ENCODE measurements around the gene GPR180.

GPR180 gene

DNA sequence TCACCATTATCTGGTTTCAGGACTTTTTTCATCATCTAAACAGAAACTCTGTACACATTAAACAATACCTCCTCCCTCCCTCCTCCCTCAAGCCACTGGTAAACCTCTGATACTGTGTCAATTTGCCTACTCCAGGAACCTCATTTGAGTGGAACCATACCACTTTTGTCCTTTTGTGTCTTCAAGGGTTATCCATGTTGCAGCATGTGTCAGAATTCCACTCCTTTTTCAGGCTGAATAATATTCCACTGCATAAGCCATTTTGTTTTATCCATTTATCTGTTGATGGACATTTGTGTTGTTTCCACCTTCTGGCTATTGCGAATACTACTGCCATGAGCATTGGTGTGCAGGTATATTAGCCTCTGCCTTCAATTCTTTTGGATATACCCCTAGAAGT is 33.2 kb upstream of the GPR180 start:
- peaks cover 35% of the 10 kb centered on the region for H3K36me3 ChIP-seq (ENCODE audit: control insufficient read depth, insufficient read depth, low read length, severe bottlenecking)
- DNase-seq (ENCODE audit: low read depth): no peak
- no peaks in the 10 kb centered on the region for H3K4me1 ChIP-seq (ENCODE audit: control insufficient read depth, insufficient read depth, low read length)
- no peak overlapping the region for H3K4me3 ChIP-seq (ENCODE audit: low read length)
- no peaks in the 10 kb centered on the region for H3K9me3 ChIP-seq (ENCODE audit: control insufficient read depth, low read length)
- no peaks in the 10 kb centered on the region for H3K27me3 ChIP-seq (replicated peaks; ENCODE audit: control insufficient read depth, insufficient read depth, low read length)
- H3K9ac ChIP-seq (ENCODE audit: low read length): no peak overlapping the region

DNA sequence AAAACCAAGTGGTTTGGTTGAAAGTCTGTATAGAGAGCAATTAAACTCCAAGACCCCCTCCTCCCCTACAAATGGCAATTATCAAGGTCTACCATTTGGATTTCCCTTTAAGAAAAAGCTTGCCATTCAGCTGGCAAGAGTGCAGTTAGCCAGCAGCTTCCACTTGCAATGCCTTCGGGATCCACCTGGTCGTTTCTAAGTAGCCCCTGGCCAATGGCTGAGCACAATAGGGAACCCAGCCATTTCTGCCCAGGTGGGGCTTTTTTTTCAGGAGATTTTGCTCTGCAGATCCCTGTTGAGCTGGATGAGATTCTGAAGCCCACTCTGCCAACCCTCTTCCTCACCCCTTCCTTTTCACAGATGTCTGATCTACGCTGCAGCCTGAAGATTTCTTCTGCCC is 32.0 kb upstream of the GPR180 start:
- DNase-seq (ENCODE audit: low read depth): no peak
- no peaks in the 10 kb centered on the region for H3K9me3 ChIP-seq (ENCODE audit: control insufficient read depth, low read length)
- H3K9ac ChIP-seq (ENCODE audit: low read length): no peak overlapping the region
- H3K4me1 ChIP-seq (ENCODE audit: control insufficient read depth, insufficient read depth, low read length): no peaks in the 10 kb centered on the region
- H3K4me3 ChIP-seq (ENCODE audit: low read length): no peak overlapping the region
- no peaks in the 10 kb centered on the region for H3K27me3 ChIP-seq (replicated peaks; ENCODE audit: control insufficient read depth, insufficient read depth, low read length)
- H3K36me3 ChIP-seq (ENCODE audit: control insufficient read depth, insufficient read depth, low read length, severe bottlenecking): peaks cover 46% of the 10 kb centered on the region

DNA sequence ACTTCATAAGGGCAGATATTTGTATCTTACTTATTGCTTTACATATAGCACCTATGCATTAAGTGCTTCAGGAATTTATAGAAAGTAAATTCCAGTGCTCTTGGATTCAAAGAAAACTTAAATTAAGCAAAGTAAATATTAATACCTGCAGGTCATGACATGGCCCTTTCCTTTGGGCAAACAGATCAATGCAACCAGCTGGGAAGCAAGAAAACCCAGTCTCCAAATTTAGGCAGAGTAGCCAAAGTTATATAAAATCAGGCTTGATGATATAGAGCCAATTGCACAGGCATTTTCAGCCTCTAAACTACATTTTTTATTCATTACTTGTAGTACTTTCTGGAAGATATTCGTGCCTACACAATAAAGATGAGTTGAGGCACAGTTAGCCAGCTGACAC is 22.6 kb upstream of the GPR180 start:
- DNase-seq (ENCODE audit: low read depth): no peak

GRCh38 chr13:94583926-94584325 is 17.7 kb upstream of the GPR180 start:
- DNase-seq (ENCODE audit: low read depth): no peak
- Histone ChIP-seq H3K4me3 (ENCODE audit: low read length) (no peak overlapping the region), H3K9ac (ENCODE audit: low read length) (peak overlapping the region; percentile 13), H3K4me1 (ENCODE audit: control insufficient read depth, insufficient read depth, low read length) (peaks cover 13% of the 10 kb centered on the region), H3K9me3 (ENCODE audit: control insufficient read depth, low read length) (no peaks in the 10 kb centered on the region), H3K36me3 (ENCODE audit: control insufficient read depth, insufficient read depth, low read length, severe bottlenecking) (peaks cover 72% of the 10 kb centered on the region), H3K27me3 (replicated peaks; ENCODE audit: control insufficient read depth, insufficient read depth, low read length) (no peaks in the 10 kb centered on the region)

More for the DNA sequence above, 22.6 kb upstream of the GPR180 start:
- peaks cover 7% of the 10 kb centered on the region for H3K4me1 ChIP-seq (ENCODE audit: control insufficient read depth, insufficient read depth, low read length)
- peaks cover 94% of the 10 kb centered on the region for H3K36me3 ChIP-seq (ENCODE audit: control insufficient read depth, insufficient read depth, low read length, severe bottlenecking)
- no peak overlapping the region for H3K4me3 ChIP-seq (ENCODE audit: low read length)
- no peaks in the 10 kb centered on the region for H3K27me3 ChIP-seq (replicated peaks; ENCODE audit: control insufficient read depth, insufficient read depth, low read length)
- H3K9ac ChIP-seq (ENCODE audit: low read length): no peak overlapping the region
- no peaks in the 10 kb centered on the region for H3K9me3 ChIP-seq (ENCODE audit: control insufficient read depth, low read length)

GRCh38 chr13:94585543-94586101 is 16.0 kb upstream of the GPR180 start:
- Histone ChIP-seq H3K36me3 (ENCODE audit: control insufficient read depth, insufficient read depth, low read length, severe bottlenecking) (peaks cover 69% of the 10 kb centered on the region), H3K27me3 (replicated peaks; ENCODE audit: control insufficient read depth, insufficient read depth, low read length) (no peaks in the 10 kb centered on the region), H3K4me3 (ENCODE audit: low read length) (no peak overlapping the region), H3K9me3 (ENCODE audit: control insufficient read depth, low read length) (no peaks in the 10 kb centered on the region), H3K4me1 (ENCODE audit: control insufficient read depth, insufficient read depth, low read length) (peaks cover 13% of the 10 kb centered on the region), H3K9ac (ENCODE audit: low read length) (no peak overlapping the region)
- DNase-seq (ENCODE audit: low read depth): no peak

DNA sequence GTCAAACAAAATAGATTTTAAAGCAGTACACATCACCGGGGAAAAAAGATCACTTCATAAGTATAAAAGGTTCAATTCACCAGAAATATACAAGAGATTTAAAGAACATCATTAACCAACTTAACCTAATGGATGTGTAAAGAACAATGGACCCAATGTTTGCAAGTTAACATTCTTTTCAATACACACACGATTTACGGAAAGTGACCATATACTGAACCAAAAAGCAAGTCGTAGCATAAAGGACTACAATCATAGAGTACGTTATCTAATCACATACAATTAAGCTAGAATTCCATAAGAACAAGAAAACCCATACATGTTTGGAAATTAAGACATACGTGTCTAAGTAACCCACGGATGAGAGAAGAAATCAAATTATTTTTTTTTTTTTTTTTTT is 15.3 kb upstream of the GPR180 start:
- Histone ChIP-seq H3K9ac (ENCODE audit: low read length) (no peak overlapping the region), H3K9me3 (ENCODE audit: control insufficient read depth, low read length) (no peaks in the 10 kb centered on the region), H3K4me1 (ENCODE audit: control insufficient read depth, insufficient read depth, low read length) (peaks cover 13% of the 10 kb centered on the region), H3K27me3 (replicated peaks; ENCODE audit: control insufficient read depth, insufficient read depth, low read length) (no peaks in the 10 kb centered on the region), H3K4me3 (ENCODE audit: low read length) (no peak overlapping the region), H3K36me3 (ENCODE audit: control insufficient read depth, insufficient read depth, low read length, severe bottlenecking) (peaks cover 69% of the 10 kb centered on the region)
- DNase-seq (ENCODE audit: low read depth): no peak

GRCh38 chr13:94588541-94588940 is 13.1 kb upstream of the GPR180 start:
- DNase-seq (ENCODE audit: low read depth): no peak
- Histone ChIP-seq H3K9ac (ENCODE audit: low read length) (no peak overlapping the region), H3K4me3 (ENCODE audit: low read length) (no peak overlapping the region), H3K9me3 (ENCODE audit: control insufficient read depth, low read length) (no peaks in the 10 kb centered on the region), H3K27me3 (replicated peaks; ENCODE audit: control insufficient read depth, insufficient read depth, low read length) (no peaks in the 10 kb centered on the region), H3K36me3 (ENCODE audit: control insufficient read depth, insufficient read depth, low read length, severe bottlenecking) (peaks cover 60% of the 10 kb centered on the region), H3K4me1 (ENCODE audit: control insufficient read depth, insufficient read depth, low read length) (peaks cover 13% of the 10 kb centered on the region)

GRCh38 chr13:94590744-94591143 is 10.9 kb upstream of the GPR180 start:
- Histone ChIP-seq H3K9me3 (ENCODE audit: control insufficient read depth, low read length) (no peaks in the 10 kb centered on the region), H3K9ac (ENCODE audit: low read length) (no peak overlapping the region), H3K4me1 (ENCODE audit: control insufficient read depth, insufficient read depth, low read length) (peaks cover 22% of the 10 kb centered on the region), H3K36me3 (ENCODE audit: control insufficient read depth, insufficient read depth, low read length, severe bottlenecking) (peaks cover 52% of the 10 kb centered on the region), H3K4me3 (ENCODE audit: low read length) (no peak overlapping the region), H3K27me3 (replicated peaks; ENCODE audit: control insufficient read depth, insufficient read depth, low read length) (no peaks in the 10 kb centered on the region)
- DNase-seq (ENCODE audit: low read depth): no peak

DNA sequence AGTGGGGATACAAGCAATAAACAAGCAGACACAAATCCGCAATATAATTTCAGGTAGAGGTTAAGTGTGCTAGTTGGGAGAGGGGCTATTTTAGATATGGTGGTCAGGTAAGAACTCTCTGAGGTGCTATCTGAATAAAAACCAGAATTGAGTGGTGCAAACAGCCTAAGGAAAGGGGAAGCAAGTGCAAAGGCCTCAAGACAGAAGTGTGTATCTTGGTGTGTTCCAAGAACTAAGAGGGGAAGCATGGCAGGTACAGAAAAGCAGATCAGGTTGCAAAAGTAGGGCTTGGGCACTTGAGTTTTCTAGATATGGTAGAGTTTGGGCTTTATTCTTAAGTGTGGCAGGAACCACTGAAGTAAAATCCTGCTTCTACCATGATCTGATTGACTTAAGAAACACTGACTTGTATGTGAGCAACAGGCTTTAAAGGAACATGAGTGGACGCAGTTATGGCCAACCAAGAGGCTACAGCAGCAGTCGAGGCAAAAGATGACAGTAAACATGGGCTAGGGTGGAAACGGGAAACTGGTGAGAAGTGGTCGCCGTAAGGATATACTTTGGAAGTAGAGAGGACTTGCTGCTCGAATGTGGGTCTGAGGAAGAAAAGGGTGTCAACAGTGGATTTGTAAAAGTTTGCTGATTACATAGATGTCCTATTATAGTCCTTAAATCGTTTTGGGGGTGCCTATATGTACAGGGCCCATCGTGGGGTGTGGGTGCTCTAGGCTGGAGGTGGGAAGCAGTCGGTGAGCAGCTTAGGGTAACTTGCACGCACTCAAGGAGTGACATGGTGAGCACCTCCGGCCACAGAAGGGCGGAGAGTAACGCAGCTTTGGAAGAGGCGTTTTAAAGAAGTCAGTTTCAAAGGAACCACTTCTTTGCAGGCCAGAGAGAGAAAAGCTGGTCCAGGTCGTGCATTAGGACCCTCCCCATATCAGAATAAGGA is 6.4 kb upstream of the GPR180 start:
- Histone ChIP-seq H3K27me3 (replicated peaks; ENCODE audit: control insufficient read depth, insufficient read depth, low read length) (no peaks in the 10 kb centered on the region), H3K9ac (ENCODE audit: low read length) (peak overlapping the region; percentile 99), H3K4me3 (ENCODE audit: low read length) (peak overlapping the region; percentile 100), H3K36me3 (ENCODE audit: control insufficient read depth, insufficient read depth, low read length, severe bottlenecking) (peaks cover 24% of the 10 kb centered on the region), H3K9me3 (ENCODE audit: control insufficient read depth, low read length) (no peaks in the 10 kb centered on the region), H3K4me1 (ENCODE audit: control insufficient read depth, insufficient read depth, low read length) (peaks cover 22% of the 10 kb centered on the region)
- peak; percentile 57 for DNase-seq (ENCODE audit: low read depth)

- peaks cover 16% of the 10 kb centered on the region for H3K36me3 ChIP-seq (ENCODE audit: control insufficient read depth, insufficient read depth, low read length, severe bottlenecking)
- H3K4me3 ChIP-seq (ENCODE audit: low read length): peak within 1 kb of the TSS; percentile 100
- peaks cover 22% of the 10 kb centered on the region for H3K4me1 ChIP-seq (ENCODE audit: control insufficient read depth, insufficient read depth, low read length)
- no peaks in the 10 kb centered on the region for H3K27me3 ChIP-seq (replicated peaks; ENCODE audit: control insufficient read depth, insufficient read depth, low read length)
- H3K9me3 ChIP-seq (ENCODE audit: control insufficient read depth, low read length): no peaks in the 10 kb centered on the region
- DNase-seq (ENCODE audit: low read depth): peak; percentile 93
- peak within 1 kb of the TSS; percentile 99 for H3K9ac ChIP-seq (ENCODE audit: low read length)
Observed at GRCh38 chr13:94595950-94596574, 5.6 kb upstream of the GPR180 start, which contains the start of gene TGDS. Gene TGDS, minus strand, starts transcription at chr13:94596152. Its CDS starts 16 bp downstream, at chr13:94596136.

DNA sequence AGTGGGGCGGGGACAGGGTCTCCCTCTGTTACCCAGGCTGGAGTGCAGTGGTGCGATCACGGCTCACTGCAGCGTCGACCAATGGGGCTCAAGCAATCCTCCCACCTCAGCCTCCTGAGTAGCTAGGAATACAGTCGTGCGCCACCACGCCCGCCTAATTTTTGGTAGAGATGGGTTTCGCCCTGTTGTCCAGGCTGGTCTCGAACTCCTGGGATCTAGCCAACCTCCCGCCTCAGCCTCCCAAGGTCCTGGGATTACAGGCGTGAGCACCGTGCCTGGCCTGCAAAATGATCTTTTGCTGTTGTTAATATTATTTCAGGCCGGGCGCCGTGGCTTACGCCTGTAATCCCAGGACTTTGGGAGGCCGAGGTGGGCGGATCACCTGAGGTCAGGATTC is 5.1 kb upstream of the GPR180 start:
- Histone ChIP-seq H3K9me3 (ENCODE audit: control insufficient read depth, low read length) (no peaks in the 10 kb centered on the region), H3K36me3 (ENCODE audit: control insufficient read depth, insufficient read depth, low read length, severe bottlenecking) (peaks cover 11% of the 10 kb centered on the region), H3K4me3 (ENCODE audit: low read length) (peak overlapping the region; percentile 100), H3K27me3 (replicated peaks; ENCODE audit: control insufficient read depth, insufficient read depth, low read length) (no peaks in the 10 kb centered on the region), H3K4me1 (ENCODE audit: control insufficient read depth, insufficient read depth, low read length) (peaks cover 22% of the 10 kb centered on the region), H3K9ac (ENCODE audit: low read length) (peak overlapping the region; percentile 99)
- no peak for DNase-seq (ENCODE audit: low read depth)

Measured in adipocyte (in vitro differentiated cells).